GM12878 (cell line): Measurements from ENCODE around the gene METTL4. TPM values are rescaled to one million over a fixed set of nuclear protein-coding genes. Genes with fewer than 3 reads are reported as not detected.

Source experiments
- ATF7 ChIP-seq: fragments of 450-650 bp; IDR thresholded peaks from 2 replicates; pipeline ENCODE4 v1.6.1; 2016; ENCODE audit warnings: low read depth, mild to moderate bottlenecking
- CREB1 ChIP-seq: IDR thresholded peaks from 2 replicates; pipeline ENCODE4 v1.6.1; 2012; ENCODE audit warnings: low read depth, mild to moderate bottlenecking, inconsistent platforms
- MEF2B ChIP-seq: fragments of 450-650 bp; IDR thresholded peaks from 2 replicates; pipeline ENCODE4 v1.6.1; 2018; ENCODE audit warnings: mild to moderate bottlenecking, moderate library complexity; ENCODE audit not compliant: partially characterized antibody, poor library complexity, severe bottlenecking
- MLLT1 ChIP-seq: fragments of 450-650 bp; IDR thresholded peaks from 2 replicates; pipeline ENCODE4 v1.6.1; 2016; ENCODE audit warnings: mild to moderate bottlenecking
- NBN ChIP-seq: fragments of 450-650 bp; IDR thresholded peaks from 2 replicates; pipeline ENCODE4 v1.6.1; 2016
- NR2C2 ChIP-seq: IDR thresholded peaks from 2 replicates; pipeline ENCODE4 v1.6.1; 2011; ENCODE audit warnings: borderline replicate concordance, low read depth; ENCODE audit not compliant: control insufficient read depth, insufficient read length
- NRF1 ChIP-seq: conservative IDR thresholded peaks from 2 replicates; pipeline ENCODE4 v1.6.1; 2011; ENCODE audit warnings: mild to moderate bottlenecking, low read depth, low read length, improper control_type of control experiment
- PML ChIP-seq: IDR thresholded peaks from 2 replicates; pipeline ENCODE4 v1.6.1; 2012; ENCODE audit warnings: low read length, inconsistent platforms
- POLR2AphosphoS2 ChIP-seq: IDR thresholded peaks from 2 replicates; pipeline ENCODE4 v1.6.1; 2011; ENCODE audit warnings: low read depth, mild to moderate bottlenecking, low read length, improper control_type of control experiment, moderate library complexity
- SMAD1 ChIP-seq: fragments of 450-650 bp; IDR thresholded peaks from 2 replicates; pipeline ENCODE4 v1.6.1; 2018; ENCODE audit warnings: mild to moderate bottlenecking, low read depth; ENCODE audit not compliant: partially characterized antibody
- ZBTB4 ChIP-seq: fragments of 450-650 bp; formaldehyde crosslinking; IDR thresholded peaks from 2 replicates; pipeline ENCODE4 v1.4.0; 2022; ENCODE audit warnings: mild to moderate bottlenecking, moderate library complexity
- ZNF207 ChIP-seq: fragments of 450-650 bp; IDR thresholded peaks from 2 replicates; pipeline ENCODE4 v1.6.1; 2014; ENCODE audit warnings: antibody characterized with exemption, mild to moderate bottlenecking, borderline replicate concordance
- ZNF24 ChIP-seq: fragments of 450-650 bp; IDR thresholded peaks from 2 replicates; pipeline ENCODE4 v1.6.1; 2017; ENCODE audit warnings: antibody characterized with exemption, mild to moderate bottlenecking
- polyA plus RNA-seq, 11 experiments: library from polyadenylated mRNA; depleted of rRNA in 4 of 11; unstranded in 6 of 11; stranded (reverse) in 5 of 11; fragments of >200 nt; fragmentation: Nextera tagmentation in 4 of 11; fragmentation: Illumina TruSeq in 1 of 11; extraction: Ambion mirVana in 4 of 11; extraction: Trizol in 1 of 11; gene quantifications; 1 replicate in 1 of 11; 2 replicates in 10 of 11; pipeline versions ENCODE4 v1.2.1 to v1.2.3, GENCODE V29; 2011 to 2016; ENCODE audit warnings: inconsistent platforms in 2 of 11, missing spikeins in 2 of 11, low read depth in 1 of 11
- total RNA-seq, 4 experiments: library from RNA; depleted of rRNA in 3 of 4; stranded (reverse); fragments of >200 nt in 3 of 4; fragmentation: Illumina TruSeq in 1 of 4; extraction: Trizol in 1 of 4; gene quantifications; 2 replicates each; pipeline versions ENCODE4 v1.2.1 to v1.2.3, GENCODE V29; 2013 to 2021
- TF ChIP-seq, protein P1 (sequence below): fragments of 450-650 bp; IDR thresholded peaks from 2 replicates; pipeline ENCODE4 v1.6.1; 2017; ENCODE audit warnings: antibody characterized with exemption, mild to moderate bottlenecking, moderate library complexity
- TF ChIP-seq, protein P2 (sequence below): IDR thresholded peaks from 2 replicates; pipeline ENCODE4 v1.6.1; 2012; ENCODE audit warnings: low read depth, low read length, improper control_type of control experiment
- TF ChIP-seq, protein P3 (sequence below): IDR thresholded peaks from 2 replicates; pipeline ENCODE4 v1.6.1; 2012; ENCODE audit warnings: low read depth, low read length, improper control_type of control experiment

METTL4 gene
- total and polyA plus RNA-seq, 10 of the 15 experiments (the other 5 are each of a cell fraction or from before 2014, with no cell fraction given), result 4.9 to 15.2 (median 12.3) TPM

- TF ChIP-seq, protein P1, sequence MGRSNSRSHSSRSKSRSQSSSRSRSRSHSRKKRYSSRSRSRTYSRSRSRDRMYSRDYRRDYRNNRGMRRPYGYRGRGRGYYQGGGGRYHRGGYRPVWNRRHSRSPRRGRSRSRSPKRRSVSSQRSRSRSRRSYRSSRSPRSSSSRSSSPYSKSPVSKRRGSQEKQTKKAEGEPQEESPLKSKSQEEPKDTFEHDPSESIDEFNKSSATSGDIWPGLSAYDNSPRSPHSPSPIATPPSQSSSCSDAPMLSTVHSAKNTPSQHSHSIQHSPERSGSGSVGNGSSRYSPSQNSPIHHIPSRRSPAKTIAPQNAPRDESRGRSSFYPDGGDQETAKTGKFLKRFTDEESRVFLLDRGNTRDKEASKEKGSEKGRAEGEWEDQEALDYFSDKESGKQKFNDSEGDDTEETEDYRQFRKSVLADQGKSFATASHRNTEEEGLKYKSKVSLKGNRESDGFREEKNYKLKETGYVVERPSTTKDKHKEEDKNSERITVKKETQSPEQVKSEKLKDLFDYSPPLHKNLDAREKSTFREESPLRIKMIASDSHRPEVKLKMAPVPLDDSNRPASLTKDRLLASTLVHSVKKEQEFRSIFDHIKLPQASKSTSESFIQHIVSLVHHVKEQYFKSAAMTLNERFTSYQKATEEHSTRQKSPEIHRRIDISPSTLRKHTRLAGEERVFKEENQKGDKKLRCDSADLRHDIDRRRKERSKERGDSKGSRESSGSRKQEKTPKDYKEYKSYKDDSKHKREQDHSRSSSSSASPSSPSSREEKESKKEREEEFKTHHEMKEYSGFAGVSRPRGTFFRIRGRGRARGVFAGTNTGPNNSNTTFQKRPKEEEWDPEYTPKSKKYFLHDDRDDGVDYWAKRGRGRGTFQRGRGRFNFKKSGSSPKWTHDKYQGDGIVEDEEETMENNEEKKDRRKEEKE, result no peak
- TF ChIP-seq NR2C2, result no peak
- TF ChIP-seq NRF1, result no peak
- TF ChIP-seq ZNF24, result no peak
- TF ChIP-seq PML, result peak; percentile 72
- 0 out of 2 replicates have a peak, but pooled peaks have one; percentile 49 for TF ChIP-seq MLLT1
- TF ChIP-seq POLR2AphosphoS2, result no peak
- no peak for TF ChIP-seq SMAD1
- TF ChIP-seq ZNF207, result peak; percentile 90; the same call in 1 of the 2 replicates
- TF ChIP-seq ZBTB4 (CRISPR knock-in tag), result no peak
- no peak for TF ChIP-seq MEF2B
- peak; percentile 99 for TF ChIP-seq NBN
- TF ChIP-seq, protein P2, sequence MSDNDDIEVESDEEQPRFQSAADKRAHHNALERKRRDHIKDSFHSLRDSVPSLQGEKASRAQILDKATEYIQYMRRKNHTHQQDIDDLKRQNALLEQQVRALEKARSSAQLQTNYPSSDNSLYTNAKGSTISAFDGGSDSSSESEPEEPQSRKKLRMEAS, result peak; percentile 64; the same call in 1 of the 2 replicates
- TF ChIP-seq CREB1, result peak; percentile 100
- TF ChIP-seq, protein P3, sequence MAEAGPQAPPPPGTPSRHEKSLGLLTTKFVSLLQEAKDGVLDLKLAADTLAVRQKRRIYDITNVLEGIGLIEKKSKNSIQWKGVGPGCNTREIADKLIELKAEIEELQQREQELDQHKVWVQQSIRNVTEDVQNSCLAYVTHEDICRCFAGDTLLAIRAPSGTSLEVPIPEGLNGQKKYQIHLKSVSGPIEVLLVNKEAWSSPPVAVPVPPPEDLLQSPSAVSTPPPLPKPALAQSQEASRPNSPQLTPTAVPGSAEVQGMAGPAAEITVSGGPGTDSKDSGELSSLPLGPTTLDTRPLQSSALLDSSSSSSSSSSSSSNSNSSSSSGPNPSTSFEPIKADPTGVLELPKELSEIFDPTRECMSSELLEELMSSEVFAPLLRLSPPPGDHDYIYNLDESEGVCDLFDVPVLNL, result peak; percentile 99
- peak; percentile 99 for TF ChIP-seq ATF7
Measured at GRCh38 chr18:2571200-2572170, at the start of gene METTL4, which contains the start of gene NDC80 (continued).
